ENCODE results near the gene SGIP1. TPM values are rescaled to one million over a fixed set of nuclear protein-coding genes. Genes with fewer than 3 reads are reported as not detected.

The SGIP1 gene
- total and polyA plus RNA-seq, 8 donors = 0.31 to 2.3 (median 1.1) TPM

- Histone ChIP-seq H3K27ac (no peak overlapping the region), H3K4me1 (no peaks in the 10 kb centered on the region), H3K27me3 (no peaks in the 10 kb centered on the region), H3K9me3 (no peaks in the 10 kb centered on the region), H3K4me3 (no peak overlapping the region), H3K36me3 (no peaks in the 10 kb centered on the region)
- no peak for FAIRE-seq
- WGBS, 2 donors = 91 to 100% methylated on average over 1 of the region's 1 CpG
- intact Hi-C loops (cut with DNase I) = no loop called here
- no peak for ATAC-seq
- DNase-seq = no peak
- TF ChIP-seq CTCF (IDR thresholded peaks at IDR 0.05) = no peak
Measured at GRCh38 chr1:66553846-66554245, 19.9 kb downstream of the SGIP1 start.

GRCh38 chr1:66556161-66556611 is 22.2 kb downstream of the SGIP1 start:
- WGBS, 2 donors = 76 to 79% methylated on average over 7 of the region's 7 CpGs
- ATAC-seq (no peak), DNase-seq (no peak), FAIRE-seq (no peak)
- H3K9me3 ChIP-seq = no peaks in the 10 kb centered on the region
- no peaks in the 10 kb centered on the region for H3K4me1 ChIP-seq
- H3K36me3 ChIP-seq = no peaks in the 10 kb centered on the region
- H3K27me3 ChIP-seq = no peaks in the 10 kb centered on the region
- no peak overlapping the region for H3K27ac ChIP-seq
- no peak for TF ChIP-seq CTCF (IDR thresholded peaks at IDR 0.05)
- H3K4me3 ChIP-seq = no peak overlapping the region
- intact Hi-C loops (cut with DNase I) = no loop called here

- no peaks in the 10 kb centered on the region for H3K4me1 ChIP-seq
- WGBS, 2 donors = 47 to 50% methylated on average over 1 of the region's 1 CpG
- intact Hi-C loops (cut with DNase I) = no loop called here
- no peak for DNase-seq
- H3K4me3 ChIP-seq = no peak overlapping the region
- no peak for TF ChIP-seq CTCF (IDR thresholded peaks at IDR 0.05)
- no peak for FAIRE-seq
- no peak for ATAC-seq
- H3K27ac ChIP-seq = no peak overlapping the region
- H3K9me3 ChIP-seq = no peaks in the 10 kb centered on the region
- no peaks in the 10 kb centered on the region for H3K36me3 ChIP-seq
- H3K27me3 ChIP-seq = no peaks in the 10 kb centered on the region
Measured at GRCh38 chr1:66557157-66557556, 23.2 kb downstream of the SGIP1 start.

- no peak for TF ChIP-seq CTCF (IDR thresholded peaks at IDR 0.05)
- no peak overlapping the region for H3K27ac ChIP-seq
- H3K4me3 ChIP-seq = no peak overlapping the region
- H3K27me3 ChIP-seq = no peaks in the 10 kb centered on the region
- H3K9me3 ChIP-seq = no peaks in the 10 kb centered on the region
- DNase-seq (no peak), ATAC-seq (no peak), FAIRE-seq (no peak)
- 78% methylated on average over 4 of the region's 4 CpGs for WGBS, 2 donors
- intact Hi-C loops (cut with DNase I) = no loop called here
- H3K36me3 ChIP-seq = no peaks in the 10 kb centered on the region
- no peaks in the 10 kb centered on the region for H3K4me1 ChIP-seq
Measured at GRCh38 chr1:66559517-66559916, 25.6 kb downstream of the SGIP1 start.

DNA sequence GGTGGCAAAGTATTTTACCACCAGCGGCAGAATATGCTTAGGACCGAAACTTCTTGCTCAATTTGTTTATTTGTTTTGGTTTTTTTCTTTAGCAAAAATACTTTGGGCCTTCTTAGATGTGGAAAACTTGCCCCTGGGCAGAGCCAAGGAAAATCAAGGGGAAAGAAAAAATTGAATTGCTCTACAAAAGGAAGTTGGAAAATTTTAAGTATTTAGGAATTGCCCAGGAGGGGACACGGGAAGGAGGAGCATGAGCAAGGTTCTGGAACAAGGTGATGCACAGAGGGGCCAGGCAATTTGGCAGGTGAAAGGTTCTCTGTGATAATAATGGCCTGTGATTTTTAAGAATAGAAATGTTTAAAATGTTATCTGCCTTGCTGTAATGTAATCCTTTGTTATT is 28.6 kb downstream of the SGIP1 start:
- intact Hi-C loops (cut with DNase I) = no loop called here
- Histone ChIP-seq H3K4me1 (no peaks in the 10 kb centered on the region), H3K27me3 (no peaks in the 10 kb centered on the region), H3K36me3 (no peaks in the 10 kb centered on the region), H3K9me3 (no peaks in the 10 kb centered on the region), H3K4me3 (no peak overlapping the region), H3K27ac (no peak overlapping the region)
- TF ChIP-seq CTCF (IDR thresholded peaks at IDR 0.05) = no peak
- WGBS, 2 donors = 64% methylated on average over 3 of the region's 3 CpGs
- ATAC-seq = no peak
- DNase-seq = no peak
- FAIRE-seq = no peak
